K562 (cell line): ENCODE results near the gene ZNF428. TPM values are rescaled to one million over a fixed set of nuclear protein-coding genes. Genes with fewer than 3 reads are reported as not detected.

ENCODE experiments used
- ATAC-seq: fragments of 200-7000 bp; cut with Tn5 transposase; 3 replicates; pipeline ENCODE4 v1.9.1; 2020; ENCODE audit warnings: moderate library complexity
- BruUV-seq: library from RNA; stranded (reverse); fragments of 400-500 nt; replicated peaks from 2 replicates; lab custom pipeline; 2021; lab: Mats Ljungman, UMichigan
- CTCF ChIA-PET: fragments of 300-600 bp; formaldehyde crosslinking; extraction: SDS; loops from one replicate; lab custom pipeline; 2021; ENCODE audit warnings: low intra/inter-chr PET ratio; lab: Yijun Ruan, JAX
- POLR2A ChIA-PET: fragments of 300-600, 350-650 bp; sonication (Branson Sonifier 250); formaldehyde crosslinking; extraction: SDS; loops from one replicate; lab custom pipeline; 2021; ENCODE audit warnings: antibody characterized with exemption, inconsistent platforms; lab: Yijun Ruan, JAX
- DNase-seq, 4 experiments: peaks; one replicate each; pipeline versions ENCODE4 v3.0.0 to v3.0.0-alpha.2; 2011 to 2018; ENCODE audit warnings: low spot score in 3 of 4, mixed read lengths in 3 of 4; ENCODE audit errors: extremely low read depth in 1 of 4
- FAIRE-seq: peaks from 2 replicates; lab custom pipeline; 2011; peaks lifted over from hg19 to GRCh38; lab: Jason Lieb, UNC
- H2AFZ ChIP-seq: 2 replicates; pipeline ENCODE4 v1.6.0; 2011; ENCODE audit warnings: low read depth, low read length, control low read depth, inconsistent platforms
- H3K27ac ChIP-seq: fragments of 200-600 bp; 3 replicates; pipeline ENCODE4 v1.8.0; 2011; ENCODE audit warnings: low read depth, mild to moderate bottlenecking, control low read depth, inconsistent platforms, low read length, moderate library complexity, mixed read lengths; ENCODE audit errors: extremely low read depth
- H3K27me3 ChIP-seq, 2 experiments: fragments of 300-600 bp in 1 of 2; 2 replicates in 1 of 2; 3 replicates in 1 of 2; pipeline versions ENCODE4 v1.6.0 to v1.8.0; 2011; ENCODE audit warnings: inconsistent platforms in 2 of 2, low read length in 2 of 2, mild to moderate bottlenecking in 1 of 2, mixed read lengths in 1 of 2, moderate library complexity in 1 of 2; ENCODE audit not compliant: control insufficient read depth in 2 of 2, insufficient read depth in 2 of 2
- H3K36me3 ChIP-seq: fragments of 300-600 bp; 3 replicates; pipeline ENCODE4 v1.8.0; 2011; ENCODE audit warnings: mild to moderate bottlenecking, low read length, inconsistent platforms; ENCODE audit not compliant: control insufficient read depth, insufficient read depth
- H3K4me1 ChIP-seq, 2 experiments: fragments of 200-600 bp in 1 of 2; replicated peaks in 1 of 2; 2 replicates in 1 of 2; 3 replicates in 1 of 2; pipeline versions ENCODE4 v1.5.1 to v1.8.0; 2011; ENCODE audit warnings: inconsistent platforms in 2 of 2, low read length in 2 of 2, mild to moderate bottlenecking in 1 of 2, mixed read lengths in 1 of 2, moderate library complexity in 1 of 2; ENCODE audit not compliant: control insufficient read depth in 2 of 2, insufficient read depth in 2 of 2
- H3K4me2 ChIP-seq: 2 replicates; pipeline ENCODE4 v1.6.1; 2011; ENCODE audit warnings: low read length, control low read depth, inconsistent platforms, mixed read lengths; ENCODE audit not compliant: insufficient read depth
- H3K4me3 ChIP-seq: fragments of 200-600 bp; sonication (generic), shearing (Covaris generic); 2 replicates; pipeline ENCODE4 v1.5.1; 2016; ENCODE audit warnings: control low read depth, inconsistent platforms
- H3K79me2 ChIP-seq: fragments of 200-600 bp; 3 replicates; pipeline ENCODE4 v1.8.0; 2011; ENCODE audit warnings: low read length, inconsistent platforms; ENCODE audit not compliant: control insufficient read depth, insufficient read depth
- H3K9ac ChIP-seq, 2 experiments: 2 replicates each; pipeline versions ENCODE4 v1.6.0 to v1.6.1; 2011; ENCODE audit warnings: low read depth in 2 of 2, low read length in 2 of 2, control low read depth in 1 of 2, inconsistent platforms in 1 of 2, mild to moderate bottlenecking in 1 of 2, mixed read lengths in 1 of 2; ENCODE audit not compliant: insufficient read depth in 1 of 2
- H3K9me1 ChIP-seq: one replicate; pipeline ENCODE4 v1.6.0; 2011; ENCODE audit warnings: inconsistent platforms, mild to moderate bottlenecking, low read length, moderate library complexity; ENCODE audit not compliant: control insufficient read depth, insufficient read depth
- H3K9me3 ChIP-seq: replicated peaks from 2 replicates; pipeline ENCODE4 v1.5.1; 2011; ENCODE audit warnings: low read depth, low read length, inconsistent platforms; ENCODE audit not compliant: control insufficient read depth, insufficient read depth
- H4K20me1 ChIP-seq: replicated peaks from 2 replicates; pipeline ENCODE4 v1.6.1; 2011; ENCODE audit warnings: low read length, inconsistent platforms, mixed read lengths; ENCODE audit not compliant: control insufficient read depth, insufficient read depth
- AFF1 ChIP-seq, 2 experiments: fragments of 450-650 bp; IDR thresholded peaks; 2 replicates each; pipeline ENCODE4 v1.6.1; 2018; ENCODE audit warnings: mild to moderate bottlenecking in 2 of 2, low read depth in 1 of 2; ENCODE audit not compliant: partially characterized antibody in 2 of 2
- CLOCK ChIP-seq: fragments of 250-450 bp; sonication (Bioruptor Pico); IDR thresholded peaks from 2 replicates; pipeline ENCODE4 v1.4.0; 2020; ENCODE audit warnings: mild to moderate bottlenecking, moderate library complexity, borderline replicate concordance
- HMG20B ChIP-seq: fragments of 250-450 bp; sonication (Bioruptor Pico); IDR thresholded peaks from 2 replicates; pipeline ENCODE4 v1.5.0; 2021; ENCODE audit warnings: mild to moderate bottlenecking
- NFIX ChIP-seq: fragments of 250-450 bp; sonication (Bioruptor Pico); IDR thresholded peaks from 2 replicates; pipeline ENCODE4 v1.4.0; 2020; ENCODE audit warnings: low read depth, mild to moderate bottlenecking, moderate library complexity
- RBM25 ChIP-seq: fragments of 200-400 bp; formaldehyde crosslinking; IDR thresholded peaks from 2 replicates; pipeline ENCODE4 v1.6.1; 2018; ENCODE audit warnings: low read length, low read depth, moderate library complexity; ENCODE audit not compliant: severe bottlenecking
- RFX5 ChIP-seq: IDR thresholded peaks from 2 replicates; pipeline ENCODE4 v1.6.1; 2011; ENCODE audit warnings: low read depth, mild to moderate bottlenecking, improper control_type of control experiment, low read length
- SMAD4 ChIP-seq: fragments of 250-450 bp; sonication (Bioruptor Pico); conservative IDR thresholded peaks from 2 replicates; pipeline ENCODE4 v1.8.0; 2021; ENCODE audit warnings: inconsistent platforms, mild to moderate bottlenecking, moderate library complexity
- ZNF518B ChIP-seq: fragments of 250-450 bp; sonication (Bioruptor Pico); IDR thresholded peaks from 2 replicates; pipeline ENCODE4 v1.5.0; 2021; ENCODE audit warnings: mild to moderate bottlenecking, moderate library complexity
- WGBS: fragments of 100-300 bp; shearing (Covaris generic); methylation state at CpG from one replicate; pipeline ENCODE4 v1.1.6; 2016; ENCODE audit warnings: low coverage, mixed read lengths; ENCODE audit not compliant: insufficient coverage; ENCODE audit errors: missing lambda C conversion rate; 5-methylcytosine and 5-hydroxymethylcytosine counted together
- in situ Hi-C: fragments of 300-500 bp; cut with MboI; formaldehyde crosslinking; loops from 4 replicates; pipeline ENCODE4 v1.15.0; 2018; ENCODE audit warnings: inconsistent platforms, mixed read lengths
- intact Hi-C: fragments of 100-400 bp; cut with micrococcal nuclease; formaldehyde crosslinking; loops from 2 replicates; pipeline ENCODE4 v1.14.2; 2022
- polyA plus RNA-seq, 8 experiments: library from polyadenylated mRNA; depleted of rRNA in 4 of 8; stranded (reverse) in 5 of 8; unstranded in 3 of 8; fragments of >200 nt; fragmentation: Nextera tagmentation in 2 of 8; fragmentation: Illumina TruSeq in 1 of 8; extraction: Ambion mirVana in 2 of 8; extraction: Trizol in 1 of 8; gene quantifications; 2 replicates each; pipeline versions ENCODE4 v1.2.1 to v1.2.3, GENCODE V29; 2011 to 2014; ENCODE audit warnings: inconsistent platforms in 1 of 8, missing spikeins in 1 of 8
- total RNA-seq, 7 experiments: library from RNA; depleted of rRNA in 6 of 7; stranded (reverse); fragments of >200 nt in 6 of 7; fragmentation: Illumina TruSeq in 2 of 7; extraction: Trizol in 2 of 7; gene quantifications; 2 replicates each; pipeline versions ENCODE4 v1.2.1 to v1.2.3, GENCODE V29; 2011 to 2021; ENCODE audit warnings: low replicate concordance in 1 of 7

ZNF428 gene
- total and polyA plus RNA-seq, 9 of the 15 experiments (the other 6 are each of a cell fraction or from before 2014, with no cell fraction given) = 0.15 to 85.7 (median 15.9) TPM

GRCh38 chr19:43595605-43595998, 23.8 kb downstream of the ZNF428 start:
- in situ Hi-C loops = no loop called here
- FAIRE-seq (no peak), ATAC-seq (peak; percentile 30), DNase-seq (no peak)
- TSS peak; percentile 85 for BruUV-seq
- H3K4me1 ChIP-seq = peaks cover 15 to 47% of the 10 kb centered on the region in 2 experiments; a peak in 4 of 5 replicates
- H3K9me3 ChIP-seq = no peaks in the 10 kb centered on the region
- no peaks in the 10 kb centered on the region for H4K20me1 ChIP-seq
- 8% methylated on average over 16 of the region's 18 CpGs for WGBS
- H3K36me3 ChIP-seq = peaks cover 45% of the 10 kb centered on the region; the same call in 2 of the 3 replicates
- POLR2A ChIA-PET = interaction anchor here (0.5 to 5.6 kb wide), 10 partner anchors 13 to 169 kb away, joined by 3 to 60 read pairs (median 4); partner anchors contain the start of genes PINLYP, SRRM5 and XRCC1
- H3K9me1 ChIP-seq = no peaks in the 10 kb centered on the region
- peak overlapping the region; percentile 81 for H3K27ac ChIP-seq
- H2AFZ ChIP-seq = peak overlapping the region; percentile 75
- intact Hi-C loops = no loop called here
- peak overlapping the region; percentile 76 to 97 for H3K9ac ChIP-seq
- peak overlapping the region; percentile 76 for H3K4me3 ChIP-seq
- CTCF ChIA-PET = interaction anchor here (1.0 to 1.9 kb wide), 3 partner anchors 30 to 148 kb away, joined by 3 to 9 read pairs (median 6); no protein-coding TSS in a partner anchor
- peak overlapping the region; percentile 75 for H3K4me2 ChIP-seq
- no peaks in the 10 kb centered on the region for H3K27me3 ChIP-seq
- H3K79me2 ChIP-seq = peaks cover 41% of the 10 kb centered on the region
- TF ChIP-seq HMG20B (no peak), CLOCK (no peak), NFIX (no peak), RBM25 (peak; percentile 8), ZNF518B (CRISPR knock-in tag) (no peak), SMAD4 (0 out of 2 replicates have a peak, but pooled peaks have one; percentile 24), AFF1 (IDR thresholded peaks at IDR 0.05; ENCODE audit: low read depth in 1 of 2, partially characterized antibody in 2 of 2) (peak in 1 of 2 experiments; percentile 17), RFX5 (no peak)
